KMS-11 (cell line): ENCODE measurements around the gene SGSH.

Experiments
- H2AFZ ChIP-seq: fragments of 200-600 bp; sonication (generic); 2 replicates; pipeline ENCODE4 v1.6.1; 2016; ENCODE audit warnings: antibody characterized with exemption, mixed run types, low read depth
- H3K27ac ChIP-seq: fragments of 200-600 bp; sonication (generic); 2 replicates; pipeline ENCODE4 v1.6.1; 2016; ENCODE audit warnings: mild to moderate bottlenecking, mixed run types
- H3K27me3 ChIP-seq: fragments of 200-600 bp; sonication (generic); 2 replicates; pipeline ENCODE4 v1.6.1; 2017; ENCODE audit warnings: mild to moderate bottlenecking, low read depth, mixed run types, moderate library complexity; ENCODE audit not compliant: insufficient read depth
- H3K36me3 ChIP-seq: fragments of 200-600 bp; sonication (generic); 2 replicates; pipeline ENCODE4 v1.6.1; 2017; ENCODE audit warnings: mild to moderate bottlenecking, mixed run types; ENCODE audit not compliant: insufficient read depth
- H3K4me1 ChIP-seq: fragments of 200-600 bp; sonication (generic); 2 replicates; pipeline ENCODE4 v1.6.1; 2016; ENCODE audit warnings: mild to moderate bottlenecking, low read depth, mixed run types; ENCODE audit not compliant: poor library complexity, severe bottlenecking
- H3K4me2 ChIP-seq: fragments of 200-600 bp; sonication (generic); 2 replicates; pipeline ENCODE4 v1.7.0; 2016; ENCODE audit warnings: mild to moderate bottlenecking, mixed run types
- H3K4me3 ChIP-seq: fragments of 200-600 bp; sonication (generic); IDR thresholded peaks from 2 replicates; pipeline ENCODE4 v1.6.1; 2017; ENCODE audit warnings: low read depth, low read length, mixed read lengths; ENCODE audit not compliant: insufficient read depth
- H3K79me2 ChIP-seq: fragments of 200-600 bp; sonication (generic); 2 replicates; pipeline ENCODE4 v1.6.1; 2016; ENCODE audit warnings: low read depth, mixed run types; ENCODE audit not compliant: insufficient read depth
- H3K9ac ChIP-seq: fragments of 200-600 bp; sonication (generic); 2 replicates; pipeline ENCODE4 v1.6.1; 2016; ENCODE audit warnings: mild to moderate bottlenecking, mixed run types
- H4K20me1 ChIP-seq: fragments of 200-600 bp; sonication (generic); 2 replicates; pipeline ENCODE4 v1.6.1; 2016; ENCODE audit warnings: mild to moderate bottlenecking, mixed run types; ENCODE audit not compliant: insufficient read depth
- TF ChIP-seq, protein P1 (sequence below): fragments of 200-600 bp; sonication (generic); conservative IDR thresholded peaks from 2 replicates; pipeline ENCODE4 v1.6.1; 2017; ENCODE audit warnings: low read depth, mild to moderate bottlenecking, antibody characterized with exemption, low read length, moderate library complexity, mixed read lengths

The SGSH gene

DNA sequence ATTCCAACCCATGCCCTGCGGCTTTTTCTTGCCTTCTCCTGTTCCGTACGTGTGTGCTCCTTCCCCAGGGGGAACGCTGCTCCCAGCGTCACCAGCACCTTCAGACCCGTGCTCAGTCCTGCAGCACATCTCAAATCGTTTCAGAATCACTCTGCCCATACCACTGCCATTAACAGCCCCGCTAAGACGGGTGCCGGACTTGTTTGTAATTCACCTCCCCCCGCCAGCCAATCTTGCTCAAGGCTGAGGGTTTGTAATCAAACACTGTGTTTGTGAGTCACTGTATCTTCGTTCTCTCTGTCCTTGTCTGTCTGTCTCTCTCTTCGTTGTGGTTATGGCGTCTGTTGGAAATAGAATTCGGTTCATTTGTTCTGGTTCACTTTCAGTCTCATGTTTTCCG lies 33.0 kb downstream of the SGSH start:
- Histone ChIP-seq H3K79me2 (no peaks in the 10 kb centered on the region), H3K4me2 (no peak overlapping the region), H4K20me1 (no peaks in the 10 kb centered on the region), H3K36me3 (no peaks in the 10 kb centered on the region), H3K4me1 (no peaks in the 10 kb centered on the region), H3K27me3 (peaks cover 74% of the 10 kb centered on the region), H3K4me3 (no peak overlapping the region), H3K27ac (no peak overlapping the region), H3K9ac (no peak overlapping the region), H2AFZ (no peak overlapping the region)
- TF ChIP-seq, protein P1, sequence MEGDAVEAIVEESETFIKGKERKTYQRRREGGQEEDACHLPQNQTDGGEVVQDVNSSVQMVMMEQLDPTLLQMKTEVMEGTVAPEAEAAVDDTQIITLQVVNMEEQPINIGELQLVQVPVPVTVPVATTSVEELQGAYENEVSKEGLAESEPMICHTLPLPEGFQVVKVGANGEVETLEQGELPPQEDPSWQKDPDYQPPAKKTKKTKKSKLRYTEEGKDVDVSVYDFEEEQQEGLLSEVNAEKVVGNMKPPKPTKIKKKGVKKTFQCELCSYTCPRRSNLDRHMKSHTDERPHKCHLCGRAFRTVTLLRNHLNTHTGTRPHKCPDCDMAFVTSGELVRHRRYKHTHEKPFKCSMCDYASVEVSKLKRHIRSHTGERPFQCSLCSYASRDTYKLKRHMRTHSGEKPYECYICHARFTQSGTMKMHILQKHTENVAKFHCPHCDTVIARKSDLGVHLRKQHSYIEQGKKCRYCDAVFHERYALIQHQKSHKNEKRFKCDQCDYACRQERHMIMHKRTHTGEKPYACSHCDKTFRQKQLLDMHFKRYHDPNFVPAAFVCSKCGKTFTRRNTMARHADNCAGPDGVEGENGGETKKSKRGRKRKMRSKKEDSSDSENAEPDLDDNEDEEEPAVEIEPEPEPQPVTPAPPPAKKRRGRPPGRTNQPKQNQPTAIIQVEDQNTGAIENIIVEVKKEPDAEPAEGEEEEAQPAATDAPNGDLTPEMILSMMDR: no peak

DNA sequence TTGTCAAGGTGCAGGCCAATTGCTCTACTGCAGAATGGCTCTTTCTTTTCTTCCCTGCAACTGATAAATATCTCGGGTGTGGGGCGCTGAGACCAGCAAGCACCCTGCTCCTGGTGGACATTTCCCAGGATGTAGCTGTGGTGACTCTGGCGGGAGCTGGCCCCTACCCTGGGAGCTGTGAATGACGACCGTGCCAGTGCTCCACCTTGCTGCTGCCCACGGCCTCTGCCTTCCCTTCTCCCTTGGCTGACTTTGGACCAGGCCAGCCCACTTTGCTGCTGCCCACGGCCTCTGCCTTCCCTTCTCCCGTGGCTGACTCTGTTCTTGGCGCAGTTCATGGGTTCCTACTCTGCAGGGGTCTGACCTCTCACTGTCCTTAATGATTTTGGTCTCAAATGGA lies 34.2 kb downstream of the SGSH start:
- no peak overlapping the region for H3K27ac ChIP-seq
- H3K4me3 ChIP-seq: no peak overlapping the region
- no peak overlapping the region for H3K9ac ChIP-seq
- no peaks in the 10 kb centered on the region for H4K20me1 ChIP-seq
- H3K27me3 ChIP-seq: peaks cover 68% of the 10 kb centered on the region
- no peaks in the 10 kb centered on the region for H3K4me1 ChIP-seq
- TF ChIP-seq, protein P1: no peak
- H3K79me2 ChIP-seq: no peaks in the 10 kb centered on the region
- no peak overlapping the region for H2AFZ ChIP-seq
- no peak overlapping the region for H3K4me2 ChIP-seq
- no peaks in the 10 kb centered on the region for H3K36me3 ChIP-seq

DNA sequence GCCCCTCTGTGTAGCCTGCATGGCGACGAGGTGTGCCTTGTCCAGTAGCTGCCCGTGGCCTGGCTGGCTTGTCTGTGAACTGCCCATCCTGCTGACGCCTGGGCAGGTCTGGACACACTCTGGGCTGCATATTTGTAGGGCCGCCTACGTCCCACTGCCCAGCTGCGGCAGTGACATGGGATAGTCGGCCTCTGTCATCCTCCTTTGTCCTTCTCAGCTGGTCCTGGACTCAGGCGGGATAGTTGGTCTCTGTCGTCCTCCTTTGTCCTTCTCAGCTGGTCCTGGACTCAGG lies 35.8 kb downstream of the SGSH start:
- Histone ChIP-seq H2AFZ (no peak overlapping the region), H3K4me2 (no peak overlapping the region), H4K20me1 (no peaks in the 10 kb centered on the region), H3K9ac (no peak overlapping the region), H3K27ac (no peak overlapping the region), H3K79me2 (no peaks in the 10 kb centered on the region), H3K36me3 (no peaks in the 10 kb centered on the region), H3K4me3 (no peak overlapping the region), H3K4me1 (no peaks in the 10 kb centered on the region), H3K27me3 (peaks cover 77% of the 10 kb centered on the region)
- TF ChIP-seq, protein P1: no peak

DNA sequence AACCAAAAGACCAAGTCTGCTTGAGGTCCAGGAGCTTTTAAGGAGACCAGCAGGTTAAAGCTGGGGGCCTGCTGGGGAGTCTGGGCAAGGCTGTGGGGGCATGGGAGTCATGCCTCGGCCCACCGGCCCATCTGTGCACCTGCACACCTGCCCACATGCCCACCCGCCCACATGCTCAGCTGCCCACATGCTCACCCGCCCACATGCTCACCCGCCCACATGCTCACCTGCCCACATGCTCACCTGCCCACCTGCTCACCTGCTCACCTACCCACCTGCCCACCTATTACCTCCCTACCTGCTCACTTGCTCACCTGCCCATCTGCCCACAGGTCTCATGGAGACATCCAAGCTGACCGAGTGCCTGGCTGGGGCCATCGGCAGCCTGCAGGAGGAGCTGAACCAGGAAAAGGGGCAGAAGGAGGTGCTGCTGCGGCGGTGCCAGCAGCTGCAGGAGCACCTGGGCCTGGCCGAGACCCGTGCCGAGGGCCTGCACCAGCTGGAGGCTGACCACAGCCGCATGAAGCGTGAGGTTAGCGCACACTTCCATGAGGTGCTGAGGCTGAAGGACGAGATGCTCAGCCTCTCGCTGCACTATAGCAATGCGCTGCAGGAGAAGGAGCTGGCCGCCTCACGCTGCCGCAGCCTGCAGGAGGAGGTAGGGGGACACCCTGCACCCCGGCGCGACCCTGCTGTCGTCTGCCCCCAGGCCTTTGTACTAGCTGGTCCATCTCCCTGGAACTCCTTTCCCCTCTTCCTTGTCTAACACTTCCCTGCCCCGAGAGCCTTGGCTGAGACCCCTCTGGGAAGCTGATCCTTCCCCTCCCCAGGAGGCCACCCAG lies 36.3 kb downstream of the SGSH start:
- H3K4me2 ChIP-seq: no peak overlapping the region
- TF ChIP-seq, protein P1: no peak
- H4K20me1 ChIP-seq: no peaks in the 10 kb centered on the region
- no peaks in the 10 kb centered on the region for H3K36me3 ChIP-seq
- no peak overlapping the region for H3K4me3 ChIP-seq
- no peak overlapping the region for H3K27ac ChIP-seq
- no peak overlapping the region for H3K9ac ChIP-seq
- H3K79me2 ChIP-seq: no peaks in the 10 kb centered on the region
- H3K4me1 ChIP-seq: no peaks in the 10 kb centered on the region
- peaks cover 77% of the 10 kb centered on the region for H3K27me3 ChIP-seq
- H2AFZ ChIP-seq: no peak overlapping the region
